Measurements from ENCODE around the gene CTSA.

Gene CTSA

DNA sequence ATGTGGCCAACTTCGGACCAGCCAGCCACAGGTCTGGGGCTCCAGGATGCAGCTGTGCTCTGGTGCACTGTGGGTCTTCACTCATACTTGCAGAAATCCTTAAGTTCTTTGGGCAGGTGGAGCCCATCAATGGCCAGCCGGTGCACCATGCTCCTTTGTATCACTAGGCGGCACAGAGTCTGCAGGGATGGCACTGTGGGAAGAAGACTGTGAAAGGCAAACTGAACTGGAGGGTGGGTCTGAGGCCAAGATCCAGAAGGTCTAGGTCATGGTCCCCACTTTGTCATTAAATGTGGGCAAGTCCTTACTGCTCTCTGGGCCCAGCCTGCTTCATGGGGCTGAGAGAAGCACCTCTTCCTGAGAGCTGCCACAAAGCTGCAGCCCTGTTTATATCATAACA, 2.5 kb upstream of the CTSA start:
- TF ChIP-seq, protein P1, sequence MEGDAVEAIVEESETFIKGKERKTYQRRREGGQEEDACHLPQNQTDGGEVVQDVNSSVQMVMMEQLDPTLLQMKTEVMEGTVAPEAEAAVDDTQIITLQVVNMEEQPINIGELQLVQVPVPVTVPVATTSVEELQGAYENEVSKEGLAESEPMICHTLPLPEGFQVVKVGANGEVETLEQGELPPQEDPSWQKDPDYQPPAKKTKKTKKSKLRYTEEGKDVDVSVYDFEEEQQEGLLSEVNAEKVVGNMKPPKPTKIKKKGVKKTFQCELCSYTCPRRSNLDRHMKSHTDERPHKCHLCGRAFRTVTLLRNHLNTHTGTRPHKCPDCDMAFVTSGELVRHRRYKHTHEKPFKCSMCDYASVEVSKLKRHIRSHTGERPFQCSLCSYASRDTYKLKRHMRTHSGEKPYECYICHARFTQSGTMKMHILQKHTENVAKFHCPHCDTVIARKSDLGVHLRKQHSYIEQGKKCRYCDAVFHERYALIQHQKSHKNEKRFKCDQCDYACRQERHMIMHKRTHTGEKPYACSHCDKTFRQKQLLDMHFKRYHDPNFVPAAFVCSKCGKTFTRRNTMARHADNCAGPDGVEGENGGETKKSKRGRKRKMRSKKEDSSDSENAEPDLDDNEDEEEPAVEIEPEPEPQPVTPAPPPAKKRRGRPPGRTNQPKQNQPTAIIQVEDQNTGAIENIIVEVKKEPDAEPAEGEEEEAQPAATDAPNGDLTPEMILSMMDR (IDR thresholded peaks at IDR 0.05; ENCODE audit: low read length): no peak
- no peak for TF ChIP-seq EZH2 (IDR thresholded peaks at IDR 0.05; ENCODE audit: borderline replicate concordance, low read length)
- no peaks in the 10 kb centered on the region for H3K27me3 ChIP-seq (ENCODE audit: insufficient read depth, low read length)
- no peak overlapping the region for H3K4me3 ChIP-seq (ENCODE audit: low read depth, low read length, poor library complexity, severe bottlenecking)
- no peaks in the 10 kb centered on the region for H3K9me3 ChIP-seq (ENCODE audit: low read length)
- H3K36me3 ChIP-seq (ENCODE audit: insufficient read depth, low read length): peaks cover 31% of the 10 kb centered on the region
- no peak overlapping the region for H3K9ac ChIP-seq (ENCODE audit: low read length)
- H3F3A ChIP-seq (ENCODE audit: insufficient read depth, low read length): no peaks in the 10 kb centered on the region; the same call in 1 of the 2 replicates
- H3K79me2 ChIP-seq (ENCODE audit: insufficient read depth, low read length): no peaks in the 10 kb centered on the region
- no peak overlapping the region for H2AFZ ChIP-seq (ENCODE audit: low read length)
- H3K9me2 ChIP-seq (ENCODE audit: low read depth, low read length): no peaks in the 10 kb centered on the region
- H4K20me1 ChIP-seq (ENCODE audit: insufficient read depth, low read length): no peaks in the 10 kb centered on the region
- H3K27ac ChIP-seq (ENCODE audit: low read depth, low read length, poor library complexity, severe bottlenecking): peak overlapping the region; percentile 7
- H3K4me2 ChIP-seq (ENCODE audit: low read length): no peak overlapping the region
- H3K4me1 ChIP-seq (ENCODE audit: insufficient read depth, low read length, severe bottlenecking): peaks cover 30% of the 10 kb centered on the region

DNA sequence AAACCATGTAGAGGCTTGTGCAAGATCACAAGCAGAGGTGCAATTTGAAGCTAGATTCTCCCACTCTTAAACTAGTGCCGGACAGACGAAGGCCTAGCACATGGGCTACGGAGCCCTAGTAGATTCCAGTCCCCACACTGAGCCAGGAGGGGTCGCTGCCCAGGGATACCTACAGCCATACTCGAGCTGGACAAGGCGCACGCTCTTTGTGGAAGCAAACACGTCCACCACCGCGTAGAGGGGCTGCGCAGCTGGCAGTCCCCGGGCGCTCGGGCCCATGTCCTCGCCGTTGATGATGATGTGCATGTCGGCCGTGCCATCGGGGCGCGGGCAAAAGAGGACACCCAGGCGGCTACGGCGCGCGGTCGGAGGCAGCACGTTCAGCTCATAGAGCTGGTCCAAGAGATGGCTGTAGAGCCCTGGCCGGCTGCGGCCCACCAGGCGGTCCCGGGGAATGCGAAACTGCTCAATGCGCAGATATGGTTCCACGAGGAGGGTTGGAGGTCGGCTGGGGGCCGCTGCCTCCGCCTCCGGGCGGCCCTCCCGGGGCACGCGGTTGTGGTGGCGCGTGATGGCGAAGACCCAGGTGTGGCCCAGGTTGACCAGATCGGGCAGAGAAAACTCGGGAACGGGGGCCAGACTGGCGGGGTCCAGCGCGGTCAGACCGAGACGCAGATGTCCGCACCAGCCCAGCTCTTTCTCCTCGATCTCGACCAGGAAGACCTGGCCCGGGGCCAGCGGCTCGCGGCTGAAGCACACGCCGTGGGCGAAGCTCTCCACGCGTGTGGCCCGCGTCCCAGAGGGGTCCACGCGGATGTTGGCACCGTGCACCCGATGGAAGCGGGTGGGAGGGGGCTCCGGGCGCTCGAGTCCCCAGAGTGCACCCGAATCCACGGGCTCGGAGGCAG, 804 bp upstream of the CTSA start:
- Histone ChIP-seq H3K9ac (ENCODE audit: low read length) (peak overlapping the region; percentile 70), H3F3A (ENCODE audit: insufficient read depth, low read length) (no peaks in the 10 kb centered on the region; the same call in 1 of the 2 replicates), H3K27ac (ENCODE audit: low read depth, low read length, poor library complexity, severe bottlenecking) (peak overlapping the region; percentile 24), H3K4me3 (ENCODE audit: low read depth, low read length, poor library complexity, severe bottlenecking) (peak overlapping the region; percentile 75), H4K20me1 (ENCODE audit: insufficient read depth, low read length) (no peaks in the 10 kb centered on the region), H3K27me3 (ENCODE audit: insufficient read depth, low read length) (no peaks in the 10 kb centered on the region), H3K79me2 (ENCODE audit: insufficient read depth, low read length) (no peaks in the 10 kb centered on the region), H3K4me1 (ENCODE audit: insufficient read depth, low read length, severe bottlenecking) (peaks cover 30% of the 10 kb centered on the region), H3K36me3 (ENCODE audit: insufficient read depth, low read length) (peaks cover 25% of the 10 kb centered on the region; the same call in 1 of the 2 replicates), H3K4me2 (ENCODE audit: low read length) (peak overlapping the region; percentile 93), H2AFZ (ENCODE audit: low read length) (no peak overlapping the region), H3K9me2 (ENCODE audit: low read depth, low read length) (no peaks in the 10 kb centered on the region), H3K9me3 (ENCODE audit: low read length) (no peaks in the 10 kb centered on the region)
- TF ChIP-seq EZH2 (IDR thresholded peaks at IDR 0.05; ENCODE audit: borderline replicate concordance, low read length): no peak
- TF ChIP-seq, protein P1 (IDR thresholded peaks at IDR 0.05; ENCODE audit: low read length): peak; percentile 64; the same call in 1 of the 2 replicates

DNA sequence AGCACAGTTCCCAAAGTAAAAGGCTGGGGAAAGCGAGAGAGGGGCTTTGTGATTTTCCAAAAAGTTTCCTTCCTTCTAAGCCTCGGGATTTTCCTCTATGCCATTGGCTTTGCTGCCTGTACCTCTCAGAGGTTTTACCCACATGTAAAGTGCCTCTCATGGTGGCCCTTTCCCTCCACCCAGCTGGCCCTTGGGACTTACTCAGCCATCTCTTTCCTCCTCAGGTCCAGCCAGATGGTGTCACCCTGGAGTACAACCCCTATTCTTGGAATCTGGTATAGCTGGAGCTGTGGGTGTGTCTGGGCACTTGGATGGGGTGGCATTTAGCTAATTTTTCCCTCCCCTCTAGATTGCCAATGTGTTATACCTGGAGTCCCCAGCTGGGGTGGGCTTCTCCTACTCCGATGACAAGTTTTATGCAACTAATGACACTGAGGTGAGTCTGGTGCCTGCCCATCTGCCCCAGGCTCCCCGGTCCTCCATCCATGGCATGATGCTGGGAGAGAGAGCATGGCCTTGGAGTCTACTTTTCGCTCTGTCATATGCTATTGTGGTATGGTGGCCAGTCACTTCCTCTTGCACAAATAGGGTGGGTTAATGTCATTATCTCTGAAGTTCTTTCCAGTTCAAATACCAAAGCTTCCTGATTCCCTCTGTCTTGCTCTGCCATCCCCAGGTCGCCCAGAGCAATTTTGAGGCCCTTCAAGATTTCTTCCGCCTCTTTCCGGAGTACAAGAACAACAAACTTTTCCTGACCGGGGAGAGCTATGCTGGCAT, 1.1 kb downstream of the CTSA start:
- H3K9ac ChIP-seq (ENCODE audit: low read length): peak overlapping the region; percentile 70
- H3K36me3 ChIP-seq (ENCODE audit: insufficient read depth, low read length): peaks cover 19% of the 10 kb centered on the region; the same call in 1 of the 2 replicates
- H3K9me2 ChIP-seq (ENCODE audit: low read depth, low read length): no peaks in the 10 kb centered on the region
- no peaks in the 10 kb centered on the region for H4K20me1 ChIP-seq (ENCODE audit: insufficient read depth, low read length)
- peak overlapping the region; percentile 93 for H3K4me2 ChIP-seq (ENCODE audit: low read length)
- H3K4me3 ChIP-seq (ENCODE audit: low read depth, low read length, poor library complexity, severe bottlenecking): peak overlapping the region; percentile 75
- H3K27ac ChIP-seq (ENCODE audit: low read depth, low read length, poor library complexity, severe bottlenecking): no peak overlapping the region
- H3K9me3 ChIP-seq (ENCODE audit: low read length): no peaks in the 10 kb centered on the region
- no peak for TF ChIP-seq EZH2 (IDR thresholded peaks at IDR 0.05; ENCODE audit: borderline replicate concordance, low read length)
- TF ChIP-seq, protein P1 (IDR thresholded peaks at IDR 0.05; ENCODE audit: low read length): no peak
- H3K79me2 ChIP-seq (ENCODE audit: insufficient read depth, low read length): no peaks in the 10 kb centered on the region
- no peak overlapping the region for H2AFZ ChIP-seq (ENCODE audit: low read length)
- H3K27me3 ChIP-seq (ENCODE audit: insufficient read depth, low read length): no peaks in the 10 kb centered on the region
- H3F3A ChIP-seq (ENCODE audit: insufficient read depth, low read length): no peaks in the 10 kb centered on the region; the same call in 1 of the 2 replicates
- H3K4me1 ChIP-seq (ENCODE audit: insufficient read depth, low read length, severe bottlenecking): peaks cover 30% of the 10 kb centered on the region

All from OCI-LY1 (cell line).